GM10248 (cell line): ENCODE data around the gene HLA-G.

Experiments
- CTCF ChIA-PET: fragments of 300-600 bp; sonication (Branson Sonifier 250); formaldehyde crosslinking; extraction: SDS; loops from one replicate; lab custom pipeline; 2021; ENCODE audit warnings: antibody characterized with exemption; lab: Yijun Ruan, JAX
- POLR2A ChIA-PET: fragments of 350-650 bp; sonication (Branson Sonifier 250); formaldehyde crosslinking; extraction: SDS; loops from one replicate; lab custom pipeline; 2020; ENCODE audit warnings: antibody characterized with exemption; lab: Yijun Ruan, JAX
- DNase-seq: peaks from one replicate; pipeline ENCODE4 v3.0.0; 2012; ENCODE audit errors: extremely low spot score
- TF ChIP-seq, protein P1 (sequence below): IDR thresholded peaks from 2 replicates; pipeline ENCODE4 v1.5.1; 2012; ENCODE audit warnings: mild to moderate bottlenecking, low read depth; ENCODE audit errors: extremely low read depth, missing control alignments, control extremely low read depth

The HLA-G gene

DNA sequence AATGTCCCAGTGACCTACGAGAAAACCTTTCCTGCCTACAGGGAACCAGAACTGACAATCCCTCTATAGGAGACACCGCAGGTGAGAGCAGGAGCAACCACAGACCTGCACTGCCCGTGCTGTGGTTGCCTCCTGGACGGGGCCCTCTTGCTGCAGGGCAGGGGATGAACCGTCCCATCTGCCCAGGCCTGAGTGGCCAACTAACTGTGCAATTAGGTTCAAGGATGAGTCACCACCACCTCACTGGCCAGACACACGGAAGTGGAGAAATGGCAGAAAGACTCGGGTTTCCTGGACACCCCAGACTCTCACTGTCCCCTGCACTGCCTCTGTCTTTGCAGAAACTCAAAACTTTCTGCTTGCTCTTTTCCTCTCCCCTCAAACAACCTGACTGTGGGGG lies 13.8 kb upstream of the HLA-G start:
- POLR2A ChIA-PET, result no interaction called here
- CTCF ChIA-PET, result interaction anchor here (1.2 to 3.3 kb wide), 2 partner anchors 21 to 164 kb away, joined by 3 to 7 read pairs; no protein-coding TSS in a partner anchor
- no peak for DNase-seq
- TF ChIP-seq, protein P1, sequence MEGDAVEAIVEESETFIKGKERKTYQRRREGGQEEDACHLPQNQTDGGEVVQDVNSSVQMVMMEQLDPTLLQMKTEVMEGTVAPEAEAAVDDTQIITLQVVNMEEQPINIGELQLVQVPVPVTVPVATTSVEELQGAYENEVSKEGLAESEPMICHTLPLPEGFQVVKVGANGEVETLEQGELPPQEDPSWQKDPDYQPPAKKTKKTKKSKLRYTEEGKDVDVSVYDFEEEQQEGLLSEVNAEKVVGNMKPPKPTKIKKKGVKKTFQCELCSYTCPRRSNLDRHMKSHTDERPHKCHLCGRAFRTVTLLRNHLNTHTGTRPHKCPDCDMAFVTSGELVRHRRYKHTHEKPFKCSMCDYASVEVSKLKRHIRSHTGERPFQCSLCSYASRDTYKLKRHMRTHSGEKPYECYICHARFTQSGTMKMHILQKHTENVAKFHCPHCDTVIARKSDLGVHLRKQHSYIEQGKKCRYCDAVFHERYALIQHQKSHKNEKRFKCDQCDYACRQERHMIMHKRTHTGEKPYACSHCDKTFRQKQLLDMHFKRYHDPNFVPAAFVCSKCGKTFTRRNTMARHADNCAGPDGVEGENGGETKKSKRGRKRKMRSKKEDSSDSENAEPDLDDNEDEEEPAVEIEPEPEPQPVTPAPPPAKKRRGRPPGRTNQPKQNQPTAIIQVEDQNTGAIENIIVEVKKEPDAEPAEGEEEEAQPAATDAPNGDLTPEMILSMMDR, result no peak

DNA sequence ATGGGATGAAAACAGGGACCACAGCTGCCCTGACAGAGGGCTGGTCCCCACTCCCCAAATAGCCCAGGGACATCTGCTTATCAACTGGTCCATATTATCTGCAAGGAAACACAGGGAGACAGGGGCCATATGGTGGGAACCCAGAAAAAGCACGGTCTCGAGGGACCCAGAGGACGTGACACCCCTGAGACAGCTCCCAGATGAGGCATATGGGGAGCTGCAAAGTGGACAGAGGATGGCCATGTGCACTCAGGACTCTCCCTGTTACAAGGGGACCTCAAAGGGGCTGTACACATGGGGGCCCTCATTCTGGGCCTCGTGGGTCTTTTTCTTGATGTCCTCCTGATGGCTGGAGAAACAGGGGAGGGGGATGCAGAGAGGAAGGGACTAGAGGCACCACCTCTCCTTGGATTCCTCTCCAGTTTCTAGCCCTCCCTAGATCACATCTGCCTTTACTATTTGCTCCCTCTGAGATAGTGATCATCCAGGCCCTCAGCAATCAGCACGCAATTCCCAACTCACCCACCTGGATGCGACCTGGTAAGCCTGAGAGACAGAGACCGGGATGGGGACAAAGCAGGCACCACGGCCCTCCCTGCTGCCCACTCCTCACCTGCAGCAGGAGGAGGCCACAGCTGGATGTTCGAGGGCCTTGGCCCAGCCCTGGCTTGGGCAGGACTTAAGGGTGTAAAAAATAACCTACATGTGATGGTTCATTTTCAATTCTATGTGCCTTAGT lies 13.1 kb upstream of the HLA-G start:
- ChIA-PET CTCF (interaction anchor here (1.2 to 3.3 kb wide), 2 partner anchors 20 to 164 kb away, joined by 3 to 7 read pairs; no protein-coding TSS in a partner anchor), POLR2A (no interaction called here)
- TF ChIP-seq, protein P1, result no peak
- DNase-seq, result no peak

DNA sequence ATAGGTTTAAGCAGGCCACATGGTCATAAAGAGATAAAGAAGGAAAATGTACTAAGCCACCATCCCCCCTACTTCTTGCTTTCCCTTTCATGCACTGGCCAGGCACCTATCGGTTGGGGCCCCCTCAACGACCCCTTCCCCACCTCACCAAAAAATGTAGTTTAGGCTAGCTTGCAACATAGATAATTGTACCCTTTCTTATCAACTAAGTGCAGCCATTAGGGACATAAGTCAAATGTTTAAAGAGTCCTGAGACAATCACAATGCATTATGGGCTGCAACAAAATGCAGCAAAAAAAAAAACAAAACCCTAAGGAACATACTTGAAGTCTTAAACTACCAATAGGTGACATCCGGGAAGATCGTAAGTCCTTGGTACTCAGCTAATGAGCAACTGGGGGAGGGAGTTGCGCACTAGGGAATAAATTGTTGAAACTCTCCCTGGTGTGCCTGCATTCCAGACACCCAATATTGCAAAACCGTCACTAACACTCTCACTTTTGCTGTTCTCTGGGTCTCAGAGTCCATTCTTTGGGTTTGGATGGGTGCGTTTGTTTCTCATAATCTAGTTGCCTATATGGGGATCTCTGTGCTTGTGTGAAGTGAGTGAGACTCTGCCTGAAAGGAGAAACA lies 12.4 kb upstream of the HLA-G start:
- ChIA-PET POLR2A (no interaction called here), CTCF (no interaction called here)
- TF ChIP-seq, protein P1, result no peak
- no peak for DNase-seq

DNA sequence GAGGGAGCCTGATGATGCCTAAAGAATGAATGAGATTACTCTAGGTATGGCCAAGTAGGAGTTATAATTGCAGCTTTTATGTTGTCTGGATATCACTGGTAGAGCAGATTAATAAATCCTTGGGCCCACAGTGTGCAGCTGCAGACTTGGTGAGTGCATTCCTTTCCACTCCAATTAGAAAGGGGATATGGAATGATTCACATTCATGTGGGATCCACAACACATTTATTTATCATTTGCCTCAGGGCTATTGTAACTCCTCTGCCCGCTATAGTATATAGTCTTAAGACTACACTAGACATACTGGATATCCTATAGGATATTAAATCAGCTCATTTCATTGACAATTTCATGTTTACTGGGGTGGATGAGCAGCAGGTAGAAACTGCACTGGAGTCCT lies 11.6 kb upstream of the HLA-G start:
- CTCF ChIA-PET, result no interaction called here
- POLR2A ChIA-PET, result no interaction called here
- no peak for DNase-seq
- TF ChIP-seq, protein P1, result no peak

DNA sequence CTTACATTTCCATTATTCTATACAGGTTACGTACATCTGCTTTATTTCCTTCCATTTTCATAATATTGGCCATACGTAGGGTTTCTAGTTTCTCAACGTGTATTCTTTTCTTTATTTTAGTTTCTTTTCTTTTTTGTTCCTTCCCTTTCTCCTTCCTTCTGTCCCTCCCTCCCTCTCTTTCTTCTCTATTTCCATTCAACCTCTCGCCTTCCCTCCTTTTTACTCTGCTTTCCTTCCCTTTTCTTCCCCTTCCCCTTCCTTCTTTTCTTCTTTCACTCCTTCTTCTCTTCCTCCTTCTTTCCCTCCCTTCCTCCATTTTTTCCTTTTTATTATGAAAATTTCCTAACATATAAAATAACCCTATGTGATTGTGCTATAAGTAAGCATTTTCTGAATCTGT lies 8.7 kb upstream of the HLA-G start:
- ChIA-PET CTCF (no interaction called here), POLR2A (no interaction called here)
- no peak for DNase-seq
- TF ChIP-seq, protein P1, result no peak

DNA sequence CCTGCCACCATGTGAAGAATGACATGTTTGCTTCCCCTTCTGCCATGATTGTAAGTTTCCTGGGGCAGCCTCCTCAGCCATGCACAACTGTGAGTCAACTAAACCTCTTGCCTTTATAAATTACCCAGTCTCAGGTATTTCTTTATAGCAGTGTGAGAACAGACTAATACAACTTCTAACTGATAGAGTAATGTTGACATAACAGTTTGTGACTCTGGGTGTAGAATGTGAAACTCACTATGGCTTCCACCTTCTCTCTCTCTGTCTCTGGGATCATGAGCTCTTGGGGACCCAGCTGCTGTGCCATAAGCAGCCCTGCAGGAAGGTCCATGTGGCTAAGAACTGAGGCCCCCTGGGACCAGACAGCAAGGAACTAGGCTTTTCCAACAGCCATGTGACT lies 3.5 kb upstream of the HLA-G start:
- POLR2A ChIA-PET, result no interaction called here
- TF ChIP-seq, protein P1, result no peak
- CTCF ChIA-PET, result interaction anchor here (1.4 to 4.3 kb wide), 3 partner anchors 10 to 125 kb away, joined by 3 to 18 read pairs (median 4); no protein-coding TSS in a partner anchor
- DNase-seq, result no peak
